Omental fat pad (tissue), 4 donors: ENCODE data around the gene SRSF9. TPM values are rescaled to one million over a fixed set of nuclear protein-coding genes. Genes with fewer than 3 reads are reported as not detected.

Source experiments
- ATAC-seq: fragments of 150-250 bp; one replicate; pipeline ENCODE4 v1.9.1; 2016; ENCODE audit warnings: mild to moderate bottlenecking, moderate library complexity; ENCODE audit not compliant: low FRiP score
- DNase-seq: peaks from one replicate; pipeline ENCODE4 v3.0.0-alpha.2; 2019; ENCODE audit warnings: low spot score
- total RNA-seq, 4 donors: library from RNA; depleted of rRNA; stranded (reverse); fragments of >200 nt; gene quantifications; one replicate each; pipeline ENCODE4 v1.1.0, GENCODE V29; 2016
- TF ChIP-seq, protein P1 (sequence below), 3 donors: fragments of 450-650 bp; IDR thresholded peaks; one replicate each; pipeline ENCODE4 v1.5.1; 2016 to 2017; ENCODE audit warnings: antibody characterized with exemption in 3 of 3, mild to moderate bottlenecking in 3 of 3, moderate library complexity in 2 of 3

Gene SRSF9
- total RNA-seq, 4 donors from 2014 or later = 62.3 to 88.7 (median 71.4) TPM

DNA sequence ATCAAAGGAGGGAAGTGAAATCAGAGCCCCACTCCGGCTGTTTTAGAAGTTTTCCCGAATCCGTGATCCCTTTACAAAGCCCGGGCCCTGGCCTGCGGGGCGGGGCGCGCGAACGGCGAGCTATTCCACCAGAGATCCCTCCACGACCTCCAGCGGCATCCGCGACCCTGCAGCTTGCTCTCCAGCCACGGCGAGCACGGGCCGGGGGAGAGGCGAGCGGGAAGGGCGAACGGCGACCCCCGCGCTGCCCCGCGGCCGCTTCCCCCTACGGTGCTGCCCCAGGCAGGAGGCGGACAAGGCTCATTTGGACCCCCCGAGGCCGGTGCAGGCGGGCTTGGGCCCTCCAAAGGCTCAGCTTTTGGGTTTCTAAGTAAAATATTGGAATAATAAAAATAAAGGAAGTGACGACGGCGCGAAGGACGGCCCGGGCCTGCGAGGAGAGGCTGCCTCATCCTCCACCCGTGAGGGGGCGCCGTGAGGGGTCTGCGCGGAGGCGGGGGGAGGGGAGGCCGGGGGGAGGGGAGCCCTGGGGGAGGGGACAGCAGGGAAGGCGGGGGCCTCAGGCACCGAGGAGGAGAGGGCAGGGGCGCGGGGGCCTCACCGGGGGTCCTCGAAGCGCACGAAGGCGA lies 613 bp downstream of the SRSF9 start:
- TF ChIP-seq, protein P1, sequence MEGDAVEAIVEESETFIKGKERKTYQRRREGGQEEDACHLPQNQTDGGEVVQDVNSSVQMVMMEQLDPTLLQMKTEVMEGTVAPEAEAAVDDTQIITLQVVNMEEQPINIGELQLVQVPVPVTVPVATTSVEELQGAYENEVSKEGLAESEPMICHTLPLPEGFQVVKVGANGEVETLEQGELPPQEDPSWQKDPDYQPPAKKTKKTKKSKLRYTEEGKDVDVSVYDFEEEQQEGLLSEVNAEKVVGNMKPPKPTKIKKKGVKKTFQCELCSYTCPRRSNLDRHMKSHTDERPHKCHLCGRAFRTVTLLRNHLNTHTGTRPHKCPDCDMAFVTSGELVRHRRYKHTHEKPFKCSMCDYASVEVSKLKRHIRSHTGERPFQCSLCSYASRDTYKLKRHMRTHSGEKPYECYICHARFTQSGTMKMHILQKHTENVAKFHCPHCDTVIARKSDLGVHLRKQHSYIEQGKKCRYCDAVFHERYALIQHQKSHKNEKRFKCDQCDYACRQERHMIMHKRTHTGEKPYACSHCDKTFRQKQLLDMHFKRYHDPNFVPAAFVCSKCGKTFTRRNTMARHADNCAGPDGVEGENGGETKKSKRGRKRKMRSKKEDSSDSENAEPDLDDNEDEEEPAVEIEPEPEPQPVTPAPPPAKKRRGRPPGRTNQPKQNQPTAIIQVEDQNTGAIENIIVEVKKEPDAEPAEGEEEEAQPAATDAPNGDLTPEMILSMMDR (IDR thresholded peaks at IDR 0.05) = no peak
- DNase-seq (peak; percentile 25), ATAC-seq (peak; percentile 30)

DNA sequence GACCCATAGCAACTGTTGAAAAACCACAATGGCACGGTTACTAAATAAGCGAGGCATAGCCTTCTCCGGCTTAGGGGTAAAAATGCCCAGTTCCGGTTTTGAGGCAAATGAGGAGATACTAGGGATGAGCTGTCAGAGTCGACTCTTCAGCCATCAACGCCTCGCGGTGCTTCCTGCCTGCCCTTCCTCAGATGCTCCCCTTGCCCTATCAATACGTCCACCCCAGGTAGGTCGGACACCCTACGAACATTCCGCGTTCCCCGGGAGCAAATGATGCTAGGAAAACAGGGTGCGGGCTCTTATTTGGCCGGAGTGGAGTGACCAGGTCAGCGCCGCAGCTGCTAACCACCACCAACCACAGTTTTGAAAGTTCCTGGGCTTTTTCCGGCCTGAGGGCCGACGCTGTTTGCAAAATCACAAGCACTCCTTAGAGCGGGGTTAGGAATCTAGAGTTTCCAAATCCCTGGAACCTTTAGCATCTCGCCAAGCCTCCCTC lies 1.2 kb downstream of the SRSF9 start:
- DNase-seq = peak; percentile 29
- TF ChIP-seq, protein P1 (IDR thresholded peaks at IDR 0.05) = no peak
- peak; percentile 27 for ATAC-seq

DNA sequence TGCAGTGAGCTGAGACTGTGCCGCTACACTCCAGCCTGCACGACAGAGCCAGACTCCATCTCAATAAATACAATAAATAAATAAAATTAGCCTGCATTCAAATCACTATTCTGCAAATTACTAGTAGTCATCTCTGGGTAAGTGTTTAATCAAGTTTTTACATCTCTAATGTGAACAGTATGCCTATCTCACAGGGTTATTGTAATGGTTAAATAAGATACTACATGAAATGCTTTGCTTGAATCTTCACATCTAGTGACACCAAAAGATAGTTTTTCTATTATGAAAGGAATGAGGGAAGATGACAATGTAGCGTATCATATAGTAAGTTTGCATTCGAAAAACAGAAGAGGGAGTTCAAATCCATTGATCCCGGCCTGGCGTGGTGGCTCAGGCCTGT lies 2.1 kb downstream of the SRSF9 start:
- ATAC-seq (no peak), DNase-seq (no peak)
- TF ChIP-seq, protein P1 (IDR thresholded peaks at IDR 0.05) = no peak

DNA sequence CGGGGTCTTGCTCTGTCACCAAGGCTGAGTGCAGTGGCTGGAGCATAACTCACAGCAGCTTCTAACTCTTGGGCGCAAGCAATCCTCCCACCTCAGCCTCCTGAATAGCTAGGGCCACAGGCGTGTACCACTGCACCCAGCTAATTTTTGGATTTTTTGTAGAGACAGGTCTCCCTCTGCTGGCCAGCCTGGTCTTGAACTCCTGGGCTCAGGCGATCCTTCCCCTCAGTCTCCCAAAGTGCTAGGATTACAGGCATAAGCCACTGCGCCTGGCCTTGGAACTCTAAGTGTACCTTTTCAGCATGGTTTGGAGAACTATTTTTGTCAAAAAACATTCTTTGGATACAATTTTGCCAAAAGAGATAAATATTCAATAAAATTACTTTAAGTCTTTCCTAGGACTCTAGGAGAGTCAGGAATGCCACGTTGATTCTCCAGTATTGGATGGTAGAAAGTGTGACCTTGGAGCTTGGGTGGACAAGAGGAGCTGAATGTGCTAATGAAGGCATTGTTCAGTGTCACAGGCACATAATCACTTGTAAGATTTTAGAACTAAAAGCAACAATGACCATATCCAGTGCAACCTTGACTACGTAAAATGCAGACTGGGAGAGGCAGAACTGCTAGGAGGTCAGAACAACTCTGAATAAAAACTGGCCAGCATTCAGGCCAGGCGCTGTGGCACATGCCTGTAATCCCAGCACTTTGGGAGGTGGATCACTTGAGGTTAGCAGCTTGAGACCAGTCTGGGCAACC lies 2.8 kb downstream of the SRSF9 start:
- ATAC-seq (no peak), DNase-seq (no peak)
- TF ChIP-seq, protein P1 (IDR thresholded peaks at IDR 0.05) = no peak

DNA sequence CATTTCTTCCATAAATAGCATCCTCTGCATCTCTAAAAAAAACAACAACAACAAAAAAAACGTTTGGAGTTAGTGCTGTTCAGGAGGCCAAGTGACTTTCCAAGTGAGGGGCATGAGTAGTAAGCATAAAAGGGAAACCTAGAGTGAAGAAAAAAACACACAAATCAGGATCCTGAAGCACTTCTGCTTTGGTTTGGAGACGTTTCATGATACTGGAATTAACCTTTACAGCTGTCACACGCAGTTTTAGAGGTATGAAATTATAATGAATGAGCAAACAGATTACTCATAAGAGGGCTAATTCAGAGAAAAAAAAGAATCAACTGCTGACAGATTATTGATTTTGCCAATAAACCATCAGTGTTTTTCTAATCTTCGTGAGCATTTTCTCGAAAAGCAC lies 3.8 kb downstream of the SRSF9 start:
- DNase-seq (no peak), ATAC-seq (no peak)
- TF ChIP-seq, protein P1 (IDR thresholded peaks at IDR 0.05) = no peak

DNA sequence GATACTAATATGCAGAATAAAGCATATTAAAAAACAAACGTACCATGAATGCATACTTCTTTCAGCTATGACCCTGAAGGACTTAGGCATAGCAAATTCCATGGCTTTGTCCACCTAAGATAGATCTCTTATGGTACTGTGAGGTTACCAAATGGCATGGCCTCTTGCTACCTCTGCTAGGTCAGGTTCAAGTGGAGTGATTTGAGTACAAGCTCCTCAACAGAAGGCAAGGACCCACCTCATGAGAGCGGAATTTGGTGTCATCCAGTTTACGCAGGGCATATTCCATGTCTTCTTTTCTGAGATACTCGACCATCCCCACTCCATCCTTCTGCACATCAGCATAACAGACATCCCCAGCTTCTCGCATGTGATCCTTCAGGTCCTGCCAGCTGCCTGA lies 5.8 kb downstream of the SRSF9 start:
- no peak for DNase-seq
- no peak for ATAC-seq
- TF ChIP-seq, protein P1 (IDR thresholded peaks at IDR 0.05) = no peak
